Coronary artery (tissue), 2 donors: ENCODE measurements around the gene C5orf52.
"Not testable (repeated sequence)": the region's sequence is repeated elsewhere in the genome, so short reads cannot be mapped to it uniquely, and the experiment has no call there.

Source experiments
- DNase-seq: peaks from one replicate; pipeline ENCODE4 v3.0.0-alpha.2; 2017; ENCODE audit warnings: low spot score
- H3K27ac ChIP-seq, 2 donors: fragments of 200-600 bp; sonication (generic); one replicate each; pipeline ENCODE4 v1.5.1; 2016 to 2019
- H3K4me3 ChIP-seq: fragments of 200-600 bp; sonication (generic); 2 replicates; pipeline ENCODE4 v1.5.1; 2016; ENCODE audit warnings: mild to moderate bottlenecking, moderate library complexity
- TF ChIP-seq, protein P1 (sequence below): fragments of 200-600 bp; sonication (generic); IDR thresholded peaks from one replicate; pipeline ENCODE4 v1.5.1; 2019; ENCODE audit warnings: antibody characterized with exemption

The C5orf52 gene

DNA sequence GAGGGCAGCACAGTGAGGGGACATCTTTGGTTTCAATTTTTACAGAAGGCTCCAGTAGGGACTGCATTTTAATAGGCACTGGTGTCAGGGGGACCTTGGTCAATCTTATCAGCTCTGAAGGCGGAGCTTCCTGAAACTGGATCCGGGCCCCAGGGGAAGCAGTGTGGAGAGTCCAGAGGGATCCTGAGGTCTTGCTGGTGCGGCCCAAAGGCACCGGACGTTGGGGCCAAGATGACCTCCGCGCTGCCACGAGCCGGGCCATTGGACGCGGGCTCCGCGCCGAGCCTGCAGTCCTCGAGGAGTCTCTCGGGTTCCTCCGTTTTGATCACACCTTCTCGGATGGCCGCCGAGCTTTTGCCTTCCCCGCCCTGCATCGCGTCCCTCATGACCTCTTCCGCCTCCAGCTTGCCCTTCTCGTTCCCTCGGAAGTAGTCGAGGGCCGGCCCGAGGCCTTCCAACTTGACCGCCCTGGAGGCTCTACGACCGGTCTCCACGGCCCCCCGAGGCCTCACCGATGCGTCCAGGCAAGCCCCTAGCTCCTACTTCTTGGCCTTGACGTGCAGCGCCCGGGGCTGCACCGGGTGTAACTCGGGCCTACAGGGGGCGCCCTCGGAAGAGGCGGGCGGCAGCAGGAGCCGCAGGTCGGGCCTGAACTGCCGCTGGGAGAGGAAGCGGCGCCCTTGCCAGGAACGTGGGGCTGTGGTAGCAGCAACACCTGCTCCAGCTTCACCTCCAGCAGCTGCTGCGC, 18.8 kb downstream of the C5orf52 start:
- Histone ChIP-seq H3K27ac (no peak overlapping the region), H3K4me3 (no peak overlapping the region)
- TF ChIP-seq, protein P1, sequence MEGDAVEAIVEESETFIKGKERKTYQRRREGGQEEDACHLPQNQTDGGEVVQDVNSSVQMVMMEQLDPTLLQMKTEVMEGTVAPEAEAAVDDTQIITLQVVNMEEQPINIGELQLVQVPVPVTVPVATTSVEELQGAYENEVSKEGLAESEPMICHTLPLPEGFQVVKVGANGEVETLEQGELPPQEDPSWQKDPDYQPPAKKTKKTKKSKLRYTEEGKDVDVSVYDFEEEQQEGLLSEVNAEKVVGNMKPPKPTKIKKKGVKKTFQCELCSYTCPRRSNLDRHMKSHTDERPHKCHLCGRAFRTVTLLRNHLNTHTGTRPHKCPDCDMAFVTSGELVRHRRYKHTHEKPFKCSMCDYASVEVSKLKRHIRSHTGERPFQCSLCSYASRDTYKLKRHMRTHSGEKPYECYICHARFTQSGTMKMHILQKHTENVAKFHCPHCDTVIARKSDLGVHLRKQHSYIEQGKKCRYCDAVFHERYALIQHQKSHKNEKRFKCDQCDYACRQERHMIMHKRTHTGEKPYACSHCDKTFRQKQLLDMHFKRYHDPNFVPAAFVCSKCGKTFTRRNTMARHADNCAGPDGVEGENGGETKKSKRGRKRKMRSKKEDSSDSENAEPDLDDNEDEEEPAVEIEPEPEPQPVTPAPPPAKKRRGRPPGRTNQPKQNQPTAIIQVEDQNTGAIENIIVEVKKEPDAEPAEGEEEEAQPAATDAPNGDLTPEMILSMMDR, result no peak
- no peak for DNase-seq

DNA sequence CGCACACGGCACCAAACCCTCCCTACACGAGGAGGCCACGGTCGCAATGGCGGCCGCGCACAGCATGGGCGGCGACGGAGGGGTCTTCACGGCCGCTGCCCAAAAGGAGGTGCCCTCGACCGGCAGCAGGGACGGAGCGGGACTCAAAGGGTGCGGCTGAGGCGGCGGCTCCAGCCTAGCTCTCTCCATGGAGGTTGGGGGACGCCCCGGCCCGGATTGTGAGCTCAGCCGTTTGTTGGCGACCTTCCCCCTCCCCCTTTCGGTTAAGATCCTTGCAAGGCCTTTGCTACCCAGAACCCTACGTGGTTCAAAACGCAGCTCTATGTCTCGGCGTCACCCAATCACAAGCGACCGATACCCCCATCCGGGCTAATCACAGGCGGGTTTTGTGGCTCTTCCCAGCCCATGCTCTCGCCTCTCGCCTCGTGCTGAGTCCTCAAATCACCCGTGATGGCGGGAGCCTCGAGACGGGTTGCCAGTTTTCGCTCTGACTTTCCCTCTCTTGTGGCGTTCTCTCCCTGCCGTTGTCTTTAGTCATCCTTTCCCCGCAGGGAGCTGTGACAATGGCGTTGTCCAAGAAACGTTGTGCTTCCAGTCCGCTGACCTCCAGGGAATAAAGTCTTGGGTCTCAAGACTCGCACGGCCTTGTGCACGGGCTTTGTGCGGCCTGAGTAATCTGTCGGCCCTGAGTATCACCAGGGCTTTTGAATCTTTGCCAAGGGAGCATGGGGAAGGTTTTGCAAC, 19.5 kb downstream of the C5orf52 start:
- Histone ChIP-seq H3K27ac (no peak overlapping the region), H3K4me3 (no peak overlapping the region)
- TF ChIP-seq, protein P1, result no peak
- no peak for DNase-seq

DNA sequence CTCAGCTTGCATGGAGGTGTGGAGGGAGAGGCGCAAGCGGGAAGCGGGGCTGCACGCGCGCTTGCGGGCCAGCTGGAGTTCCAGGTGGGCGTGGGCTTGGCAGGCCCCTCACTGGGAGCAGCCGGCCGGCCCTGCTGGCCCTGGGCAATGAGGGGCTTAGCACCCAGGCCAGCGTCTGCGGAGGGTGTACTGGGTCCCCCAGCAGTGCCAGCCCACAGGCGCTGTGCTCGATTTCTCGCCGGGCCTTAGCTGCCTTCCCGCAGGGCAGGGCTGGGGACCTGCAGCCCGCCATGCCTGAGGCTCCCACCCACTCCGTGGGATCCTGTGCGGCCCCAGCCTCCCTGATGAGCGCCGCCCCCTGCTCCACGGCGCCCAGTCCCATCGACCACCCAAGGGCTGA, 22.5 kb downstream of the C5orf52 start:
- DNase-seq, H3K27ac ChIP-seq, H3K4me3 ChIP-seq: not testable (repeated sequence)

DNA sequence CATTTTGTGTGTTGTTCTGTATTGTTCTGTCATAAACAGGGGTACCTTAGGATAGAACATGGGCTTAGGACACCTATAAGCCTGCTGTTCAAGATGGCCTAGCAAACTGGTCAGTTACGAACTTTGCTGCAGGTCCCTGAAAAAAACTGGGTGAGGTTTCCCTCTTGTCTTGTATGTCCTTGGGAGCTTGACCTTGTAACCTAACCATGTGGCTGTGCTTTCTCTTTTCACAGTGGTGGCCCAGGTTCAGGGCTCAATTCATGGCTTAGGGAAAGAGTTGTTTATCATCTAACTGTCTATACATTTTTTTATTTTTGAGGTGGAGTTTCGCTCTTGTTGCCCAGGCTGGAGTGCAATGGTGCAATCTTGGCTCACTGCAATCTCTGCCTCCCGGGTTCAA, 24.8 kb downstream of the C5orf52 start:
- not testable (repeated sequence) for H3K27ac ChIP-seq, DNase-seq, H3K4me3 ChIP-seq

DNA sequence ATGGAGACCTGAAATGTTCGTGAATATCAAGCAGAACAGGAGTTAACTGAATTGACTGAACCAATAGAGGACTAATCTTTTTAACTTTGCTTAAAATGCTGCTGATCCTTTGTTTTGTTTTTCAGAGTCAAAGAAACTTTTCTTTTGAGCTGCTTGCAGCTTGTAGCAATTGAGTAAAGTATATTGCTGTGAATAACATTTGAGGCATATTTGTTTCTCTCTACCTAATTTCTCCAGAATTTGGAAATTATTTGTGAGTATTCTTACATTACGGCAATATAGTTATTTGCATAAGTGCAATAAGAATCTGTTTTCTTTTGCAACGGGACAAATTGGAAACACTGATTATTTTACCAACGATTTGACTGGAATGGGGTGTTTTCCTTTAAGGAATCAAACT, 27.3 kb downstream of the C5orf52 start:
- H3K27ac ChIP-seq, H3K4me3 ChIP-seq, DNase-seq: not testable (repeated sequence)

DNA sequence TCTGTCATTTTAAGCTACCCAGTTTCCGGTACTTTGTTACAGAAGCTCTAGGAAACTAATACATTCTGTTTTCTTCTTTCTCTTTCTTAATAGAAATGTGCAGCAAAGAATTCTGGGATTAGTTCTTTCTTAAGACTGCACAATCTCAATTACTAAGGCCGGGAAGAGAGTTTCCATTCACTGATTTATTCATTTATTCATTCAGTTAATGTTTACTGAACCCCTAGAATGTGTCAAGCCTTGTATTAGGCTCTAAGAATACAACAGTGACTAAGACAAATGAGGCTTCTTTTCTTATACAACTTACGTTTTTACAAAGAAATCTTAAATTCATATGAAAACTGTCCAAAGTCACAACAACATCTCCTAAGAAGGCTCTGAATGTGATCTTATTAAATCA, 32.4 kb downstream of the C5orf52 start:
- no peak for DNase-seq
- TF ChIP-seq, protein P1, result no peak
- H3K4me3 ChIP-seq, result no peak overlapping the region
- no peak overlapping the region for H3K27ac ChIP-seq

DNA sequence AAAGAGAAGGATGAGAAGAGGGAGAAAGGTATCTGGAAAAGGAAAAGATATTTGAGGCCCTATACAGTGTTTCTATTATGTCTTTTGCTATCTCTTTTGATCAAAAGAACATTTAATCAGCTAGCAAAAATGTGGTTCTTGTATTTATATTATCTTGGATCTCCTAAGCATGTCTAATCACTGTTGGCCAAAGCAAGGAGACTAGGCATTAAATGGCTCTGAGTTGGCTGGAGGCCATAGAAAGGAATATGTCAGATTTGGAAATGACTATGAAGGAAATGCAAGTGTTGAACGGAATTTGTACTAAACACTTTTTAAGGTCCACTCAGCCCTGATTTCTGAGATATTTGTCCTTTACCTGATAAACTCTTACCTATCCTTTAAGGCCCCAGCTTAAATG, 37.5 kb downstream of the C5orf52 start:
- no peak for DNase-seq
- H3K4me3 ChIP-seq, result no peak overlapping the region
- H3K27ac ChIP-seq, result no peak overlapping the region
- TF ChIP-seq, protein P1, result no peak

DNA sequence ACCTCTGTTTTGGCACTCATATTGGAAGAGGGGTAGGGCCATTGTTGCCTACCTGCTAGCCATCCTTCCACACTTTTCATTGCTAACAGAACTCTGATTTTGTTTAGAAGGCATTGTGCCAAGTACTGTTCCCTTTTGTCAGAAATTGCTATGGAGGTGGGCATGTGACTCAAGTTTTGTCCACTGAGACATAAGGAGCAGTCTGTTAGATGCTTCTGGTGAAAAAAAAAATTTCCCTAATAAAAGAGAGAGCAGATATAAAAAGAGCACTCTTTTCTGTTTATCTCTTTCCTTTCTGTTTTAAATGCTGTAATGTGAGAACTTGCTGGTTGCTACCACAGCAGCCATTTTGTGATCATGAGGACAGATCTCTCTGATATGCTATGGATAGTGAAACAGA, 38.0 kb downstream of the C5orf52 start:
- TF ChIP-seq, protein P1, result no peak
- no peak for DNase-seq
- H3K27ac ChIP-seq, result no peak overlapping the region

More for the DNA sequence above, 38.0 kb downstream of the C5orf52 start:
- H3K4me3 ChIP-seq, result no peak overlapping the region
